ENCODE measurements around the gene PAQR8.
"Not testable (repeated sequence)": the region's sequence is repeated elsewhere in the genome, so short reads cannot be mapped to it uniquely, and the experiment has no call there.

Gene PAQR8

DNA sequence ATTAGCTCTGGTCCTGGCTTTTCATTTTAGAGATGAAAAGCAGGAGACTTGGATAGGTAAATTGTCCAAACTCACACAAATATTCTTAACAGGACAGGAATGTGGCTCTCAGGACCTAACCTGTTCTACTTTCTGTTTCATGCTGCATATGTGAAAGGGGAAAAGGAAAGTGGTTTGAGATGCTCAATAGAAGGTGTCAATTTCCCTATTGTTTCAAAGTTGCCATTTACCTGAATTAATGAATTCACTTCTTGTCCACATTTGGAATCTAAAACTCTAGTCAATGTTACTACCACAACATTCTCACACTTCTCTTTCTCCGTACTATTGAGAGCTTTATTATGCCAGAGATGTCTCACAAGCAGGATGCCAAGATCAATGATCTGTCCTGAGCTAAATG lies 53.4 kb downstream of the PAQR8 start:
- no peak for DNase-seq

DNA sequence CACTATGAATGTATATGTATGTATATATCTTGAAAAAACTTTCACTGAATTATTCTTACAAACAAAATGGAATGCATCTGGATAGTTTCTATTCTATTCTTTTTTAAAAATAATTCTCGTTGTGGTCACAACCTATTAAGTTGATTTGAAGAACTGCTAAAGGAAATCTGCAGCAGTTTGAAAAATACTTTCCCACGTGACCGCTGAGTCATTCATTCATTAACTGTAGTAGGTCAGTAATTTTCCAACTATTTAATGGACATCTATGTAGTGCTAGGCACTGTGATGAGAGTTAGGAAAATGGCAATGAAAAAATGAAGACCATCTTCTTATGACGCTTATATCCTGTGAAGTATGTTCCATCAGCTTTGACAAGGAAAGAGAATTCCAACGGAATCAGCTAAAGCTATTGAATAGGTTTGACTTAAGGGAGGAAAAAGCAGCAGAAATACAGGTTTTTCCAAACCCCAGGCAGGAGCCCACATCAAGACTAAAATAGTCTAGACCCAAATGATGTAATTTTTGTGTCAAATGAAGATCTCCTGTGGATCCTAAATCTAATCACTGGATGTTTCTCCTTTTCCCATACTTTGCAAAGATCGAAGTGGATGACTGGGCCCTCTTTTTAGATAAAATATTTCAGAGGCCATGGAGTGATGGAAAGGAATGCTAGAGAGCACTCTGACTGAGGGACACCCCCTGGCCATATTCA lies 54.1 kb downstream of the PAQR8 start:
- DNase-seq: no peak

DNA sequence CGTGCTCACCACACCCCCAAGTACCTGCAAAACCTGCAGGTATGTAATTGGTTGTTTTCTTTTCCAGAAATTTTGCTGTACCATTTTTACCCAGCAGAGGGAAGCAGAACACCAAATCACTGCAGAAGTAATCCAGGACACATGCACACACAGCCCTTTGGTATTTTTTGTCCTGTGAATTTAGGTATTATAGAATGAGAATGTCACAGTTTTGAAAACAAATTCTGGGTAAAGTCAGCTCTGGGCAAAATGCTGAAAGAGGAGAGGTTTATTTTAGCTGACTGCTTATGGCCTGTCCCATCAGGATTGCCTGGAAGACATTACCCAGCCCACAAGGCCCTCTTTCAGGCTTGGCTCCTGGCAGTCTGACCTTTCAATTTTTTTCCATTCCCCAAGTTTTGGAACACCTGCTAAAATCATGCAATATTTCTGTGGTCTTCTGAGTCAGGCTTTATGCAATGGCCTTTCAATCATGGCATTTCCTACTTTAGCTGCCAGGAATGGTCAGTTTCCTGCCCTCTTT lies 54.7 kb downstream of the PAQR8 start:
- DNase-seq: no peak

DNA sequence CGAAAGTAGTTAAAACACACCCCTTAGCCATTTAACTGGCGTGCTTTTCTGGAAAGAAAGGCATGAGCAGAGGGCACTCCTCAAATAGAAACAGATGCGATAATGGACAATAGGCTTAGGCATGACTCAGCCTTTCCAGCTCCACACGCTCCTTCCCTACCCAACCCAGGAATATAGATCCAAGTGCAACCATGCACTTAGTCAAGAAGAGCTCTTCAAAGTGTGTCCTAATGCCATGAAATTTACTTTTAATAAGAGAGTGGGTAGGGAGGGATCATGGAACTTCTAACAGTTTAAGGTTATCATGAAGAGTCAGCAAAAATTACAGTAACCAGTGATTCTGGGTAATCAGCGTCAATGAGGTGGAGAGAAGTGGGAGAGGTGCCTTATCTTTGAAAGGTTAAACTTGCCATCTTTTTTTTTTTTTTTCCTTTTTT lies 55.7 kb downstream of the PAQR8 start:
- DNase-seq: no peak

DNA sequence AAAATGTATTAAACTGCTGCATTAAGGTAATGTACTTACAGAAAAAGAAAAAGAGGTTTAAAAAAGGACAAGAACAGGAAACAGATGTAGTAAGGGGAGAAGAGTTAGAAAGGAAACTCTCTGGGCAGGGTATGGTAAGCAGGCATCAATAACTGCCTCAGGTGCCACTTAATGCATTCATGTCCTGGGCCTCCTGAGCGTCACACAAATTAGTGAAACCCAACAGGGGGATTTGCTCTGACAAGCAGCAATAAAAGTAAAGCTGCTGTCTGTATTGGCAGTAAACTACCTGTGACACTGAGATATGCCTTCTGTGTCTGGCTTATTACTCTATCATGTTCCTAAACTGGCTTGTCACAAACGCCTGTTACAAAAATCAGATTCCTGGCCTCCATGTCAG lies 56.7 kb downstream of the PAQR8 start:
- DNase-seq: no peak

DNA sequence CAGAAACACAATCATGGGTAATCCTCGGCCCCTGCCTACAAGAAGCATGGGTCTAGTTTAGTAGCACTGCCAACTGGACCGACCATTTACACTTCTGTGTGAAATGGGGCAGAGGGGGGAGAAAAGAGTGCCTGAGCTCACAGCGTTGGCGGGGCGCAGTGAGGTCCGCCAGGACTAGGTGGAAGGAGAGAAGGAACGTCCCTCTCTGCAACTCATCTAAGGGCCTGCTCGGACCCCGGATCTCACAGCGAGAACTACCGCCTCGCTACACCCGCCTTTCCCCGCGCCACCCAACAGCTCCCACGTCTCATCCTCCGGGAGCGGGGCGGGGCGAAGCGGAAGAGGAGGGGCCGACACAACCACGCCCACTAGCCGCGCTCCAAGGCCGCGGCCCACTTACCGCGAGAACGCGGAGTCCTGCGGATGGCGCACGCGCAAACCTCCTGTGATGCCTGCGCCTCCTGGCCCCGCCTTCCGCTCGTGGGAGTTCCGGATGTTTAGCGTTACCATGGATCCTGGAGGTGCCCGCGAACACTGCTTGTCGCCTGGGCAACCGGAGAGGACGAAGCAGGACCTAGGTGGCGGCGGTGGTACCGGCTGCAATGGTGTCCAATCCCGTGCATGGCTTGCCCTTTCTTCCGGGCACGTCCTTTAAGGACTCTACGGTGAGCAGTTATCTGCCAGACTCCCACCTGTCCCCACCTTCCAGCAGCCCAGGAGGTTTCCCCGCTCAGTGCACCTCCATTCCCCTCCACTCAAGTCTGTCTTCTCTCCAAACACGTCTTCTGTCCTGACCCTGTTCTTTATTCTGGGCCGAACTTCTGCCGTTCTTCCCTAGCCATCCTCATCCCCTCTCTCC lies 58.1 kb downstream of the PAQR8 start, which contains the start of gene EFHC1:
Gene EFHC1 (plus strand): TSS at position 534 of the 859 bp plus-strand sequence. CDS start 69 bp downstream, at position 603.
- DNase-seq: peak; percentile 97

DNA sequence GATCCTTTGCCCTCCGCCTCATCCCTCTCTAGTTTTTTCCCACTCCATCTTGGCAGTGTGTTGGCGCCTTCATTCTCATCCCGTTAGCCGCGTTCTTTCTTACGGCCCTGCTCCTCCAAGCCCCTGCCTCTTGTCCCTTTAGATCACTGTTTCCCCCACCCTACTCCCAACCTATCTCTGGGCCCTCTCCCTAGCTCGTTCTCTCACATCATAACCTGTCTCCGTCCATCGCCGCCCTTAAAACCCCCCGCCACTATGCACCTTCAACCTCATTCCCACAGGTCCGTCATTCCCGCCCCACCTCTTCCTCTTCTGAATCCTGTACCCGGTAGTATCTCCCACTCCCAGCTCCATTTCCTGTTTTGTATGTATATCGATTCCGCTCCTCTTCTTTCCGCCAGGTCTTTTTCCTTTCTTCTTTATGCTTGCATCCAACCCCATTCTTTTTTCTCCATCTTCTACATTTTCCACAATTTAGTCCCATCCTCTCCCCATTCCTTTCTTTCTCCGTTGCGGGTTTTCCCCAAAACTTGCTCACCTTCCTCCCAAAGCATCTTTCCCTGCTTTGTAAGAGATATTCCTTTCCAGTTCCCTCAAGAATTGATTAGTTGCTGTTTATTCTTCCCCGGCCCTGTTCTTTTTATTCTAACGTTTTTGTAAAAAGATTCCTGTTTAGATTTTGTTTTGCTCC lies 58.9 kb downstream of the PAQR8 start:
- DNase-seq: no peak

DNA sequence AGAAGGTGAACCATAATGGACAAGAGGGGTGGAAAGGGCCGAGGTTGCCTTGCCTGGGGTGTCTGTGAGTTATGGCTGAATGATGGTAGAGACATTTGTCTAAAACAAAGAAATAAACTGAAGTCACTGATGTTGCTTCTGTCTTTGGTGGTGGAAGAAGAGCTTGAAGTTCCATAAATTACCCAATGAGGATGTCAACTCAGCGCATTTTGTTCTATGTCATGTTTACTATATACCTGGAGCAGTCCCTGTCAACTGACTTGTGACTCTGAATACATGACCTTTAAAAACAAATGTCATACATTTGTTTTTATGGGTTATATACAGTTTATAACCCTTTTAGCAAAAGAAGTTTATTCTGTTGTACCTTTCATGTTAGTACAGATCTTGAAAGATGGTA lies 60.2 kb downstream of the PAQR8 start:
- DNase-seq: no peak

DNA sequence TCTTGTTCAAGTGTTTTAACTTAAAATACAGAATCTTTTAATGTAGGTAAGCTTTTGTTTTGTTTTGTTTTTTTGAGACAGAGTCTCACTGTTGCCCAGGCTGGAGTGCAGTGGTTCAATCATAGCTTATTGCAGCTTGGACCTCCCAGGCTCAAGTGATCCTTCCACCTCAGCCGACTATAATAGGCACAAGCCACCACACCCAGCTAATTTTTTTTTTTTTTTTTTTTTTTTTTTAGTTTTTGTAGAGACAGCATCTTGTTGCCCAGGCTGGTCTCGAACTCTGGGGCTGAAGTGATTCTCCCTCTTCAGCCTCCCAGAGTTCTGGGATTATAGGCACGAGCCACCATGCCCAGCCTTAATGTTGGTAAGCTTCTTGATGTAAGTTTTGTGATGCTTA lies 61.5 kb downstream of the PAQR8 start:
- no peak for DNase-seq

DNA sequence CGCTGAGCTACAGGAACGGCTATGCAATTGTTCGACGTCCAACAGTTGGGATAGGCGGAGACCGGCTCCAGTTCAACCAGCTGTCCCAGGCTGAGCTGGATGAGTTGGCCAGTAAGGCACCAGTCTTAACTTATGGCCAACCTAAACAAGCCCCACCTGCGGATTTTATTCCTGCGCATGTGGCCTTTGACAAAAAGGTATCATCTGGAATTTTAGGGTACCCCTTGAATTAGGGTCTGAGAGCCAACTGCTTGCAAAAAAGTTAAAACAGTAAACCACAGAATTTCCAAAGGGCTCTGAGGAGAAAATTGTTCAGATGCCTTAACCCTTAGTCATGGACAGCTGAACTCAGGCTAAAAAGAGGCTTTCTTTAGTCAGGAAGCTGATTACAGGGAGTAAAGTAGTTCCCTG lies 62.0 kb downstream of the PAQR8 start:
- DNase-seq: no peak

DNA sequence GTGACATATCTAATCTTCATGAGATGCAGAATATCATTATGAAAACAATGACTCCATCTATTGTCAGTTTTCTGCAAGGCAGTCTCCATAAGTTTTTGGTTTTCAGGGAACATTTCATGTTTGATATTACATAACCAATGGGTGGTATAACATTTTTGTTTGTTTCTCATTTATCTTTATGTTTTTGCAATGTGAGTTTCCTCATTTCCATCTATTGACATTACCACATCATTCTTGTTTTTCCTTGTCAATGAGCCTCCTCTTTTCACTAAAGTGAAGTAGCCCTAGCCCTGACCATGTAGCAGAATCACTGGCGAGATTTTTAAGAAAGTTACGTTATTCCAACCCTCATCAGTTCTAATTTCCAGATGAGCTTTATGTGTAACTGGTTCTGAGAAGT lies 62.6 kb downstream of the PAQR8 start:
- no peak for DNase-seq

DNA sequence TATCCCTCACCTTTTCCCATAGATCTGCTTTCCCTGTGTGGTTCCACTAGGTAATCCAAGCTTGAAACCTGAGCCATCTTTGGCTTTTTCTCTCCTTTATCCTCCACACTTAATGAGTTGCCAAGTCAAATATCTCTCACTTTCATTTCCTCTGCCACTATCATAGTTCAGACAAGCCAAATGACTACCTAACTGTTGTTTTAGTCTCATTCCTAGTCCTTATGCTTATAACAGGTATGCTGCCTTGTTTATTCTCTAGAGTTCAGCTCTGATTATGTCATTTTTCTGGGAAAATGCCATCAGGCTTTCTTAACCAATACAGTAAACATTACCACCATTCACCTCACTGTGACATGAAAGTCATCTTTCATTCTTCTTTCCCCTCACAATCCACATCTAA lies 64.7 kb downstream of the PAQR8 start:
- no peak for DNase-seq

DNA sequence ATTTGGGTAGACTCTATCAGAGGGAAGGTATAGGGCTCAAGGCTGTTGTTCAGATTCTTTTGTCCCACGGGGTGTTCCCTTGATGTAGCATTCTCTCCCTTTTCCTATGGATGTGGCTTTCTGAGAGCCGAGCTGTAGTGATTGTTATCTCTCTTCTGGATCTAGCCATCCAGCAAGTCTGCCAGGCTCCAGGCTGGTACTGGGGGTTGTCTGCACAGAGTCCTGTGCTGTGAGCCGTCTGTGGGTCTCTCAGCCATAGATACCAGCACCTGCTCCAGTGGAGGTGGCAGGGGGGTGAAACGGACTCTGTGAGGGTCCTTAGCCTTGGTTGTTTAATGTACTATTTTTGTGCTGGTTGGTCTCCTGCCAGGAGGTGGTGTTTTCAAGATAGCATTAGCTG lies 71.3 kb downstream of the PAQR8 start:
- not testable (repeated sequence) for DNase-seq

DNA sequence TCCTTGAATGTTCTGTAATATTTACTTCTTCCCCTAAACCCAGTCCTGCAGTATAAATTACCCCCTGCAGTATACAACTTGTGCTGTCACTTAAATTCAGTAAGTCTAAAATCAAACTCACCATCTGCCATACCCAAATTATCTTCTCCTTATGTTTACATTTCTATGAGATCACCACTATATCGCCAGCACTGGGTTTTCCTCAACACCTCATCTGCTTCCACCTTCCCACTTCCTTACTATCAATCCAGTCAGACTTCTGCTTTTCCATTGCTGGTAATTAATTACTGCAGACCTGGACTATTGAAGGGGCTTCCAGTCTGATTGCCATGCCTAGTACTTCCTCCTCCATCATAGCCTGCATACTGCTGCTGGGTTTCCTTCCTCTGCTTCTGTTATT lies 73.4 kb downstream of the PAQR8 start:
- DNase-seq: no peak

DNA sequence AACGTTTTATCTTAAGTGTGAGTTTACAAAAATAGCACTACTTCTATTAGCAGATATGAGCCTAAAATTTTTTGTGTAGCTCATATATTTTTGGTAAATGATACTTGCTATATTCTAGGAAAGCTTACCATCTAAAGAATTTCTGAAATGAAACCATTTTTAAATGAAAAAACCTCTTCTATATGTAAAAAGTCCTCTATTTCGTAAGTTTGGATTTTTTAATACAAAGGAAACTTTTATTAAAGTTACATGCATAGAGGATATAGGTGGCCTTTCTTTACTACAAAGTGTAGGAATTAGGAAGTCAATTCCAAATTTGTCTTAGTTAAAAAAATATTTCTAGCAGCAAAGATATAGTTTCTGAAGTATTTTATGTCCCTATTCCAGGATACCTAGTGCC lies 77.0 kb downstream of the PAQR8 start:
- DNase-seq: no peak

DNA sequence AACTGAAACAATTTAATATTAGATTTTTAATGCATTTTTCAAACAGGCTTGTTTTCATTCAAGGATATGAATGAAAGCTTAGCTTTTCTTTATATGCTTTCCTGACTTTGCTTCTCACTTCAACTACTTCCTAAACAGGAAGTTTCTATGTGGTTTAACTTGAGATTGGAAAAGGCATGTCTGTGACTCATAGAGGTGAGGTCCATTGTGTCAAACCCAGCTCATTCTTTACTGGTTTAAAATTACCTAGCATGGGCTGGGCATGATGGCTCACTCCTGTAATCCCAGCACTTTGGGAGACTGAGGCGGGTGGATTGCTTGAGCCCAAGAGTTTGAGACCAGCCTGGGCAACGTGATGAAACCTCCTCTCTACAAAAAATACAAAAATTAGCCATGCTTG lies 92.6 kb downstream of the PAQR8 start:
- no peak for DNase-seq

DNA sequence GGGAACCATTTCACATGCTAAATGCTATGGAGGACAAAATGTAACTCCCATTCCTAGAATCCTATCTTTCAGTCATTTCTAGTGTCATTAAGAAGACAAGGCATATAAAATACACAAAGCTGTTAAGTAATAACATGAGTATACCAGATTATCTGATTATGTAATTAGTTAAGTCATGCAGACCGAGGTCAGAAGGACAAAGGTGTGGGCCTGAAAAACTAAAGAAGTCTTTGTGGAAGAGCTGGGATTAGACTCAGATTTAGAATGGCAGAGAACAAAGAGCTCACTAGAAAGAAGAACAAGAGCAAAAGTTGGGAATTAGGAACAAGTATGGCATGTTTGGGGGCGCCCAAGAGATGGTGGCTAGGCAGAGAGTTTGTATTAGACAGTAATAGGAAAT lies 95.1 kb downstream of the PAQR8 start:
- DNase-seq: no peak

Measured in T-helper 9 cell (primary cell).